Naive B cell (primary cell): Measurements from ENCODE around the gene APBB2. TPM values are rescaled to one million over a fixed set of nuclear protein-coding genes. Genes with fewer than 3 reads are reported as not detected.

Experiments used
- ATAC-seq, 2 donors: fragments of 150-1000 bp; cut with Tn5 transposase; 2 replicates each; pipeline ENCODE4 v1.10.0; 2021; ENCODE audit warnings: low read depth in 2 of 2, mild to moderate bottlenecking in 2 of 2, moderate library complexity in 2 of 2
- DNase-seq: peaks from one replicate; pipeline ENCODE4 v3.0.0; 2022
- H3K27ac Mint-ChIP-seq, 6 donors: one replicate each; pipeline ENCODE4 v1.8.0; 2020 to 2022; ENCODE audit warnings: mild to moderate bottlenecking in 6 of 6, mixed read lengths in 6 of 6, moderate library complexity in 5 of 6, inconsistent platforms in 2 of 6
- H3K27me3 Mint-ChIP-seq, 3 donors: one replicate each; pipeline ENCODE4 v1.8.0; 2021 to 2022; ENCODE audit warnings: mixed read lengths in 3 of 3, mild to moderate bottlenecking in 1 of 3
- H3K36me3 Mint-ChIP-seq, 2 donors: one replicate each; pipeline ENCODE4 v1.8.0; 2020 to 2022; ENCODE audit warnings: mixed read lengths in 2 of 2, inconsistent platforms in 1 of 2, mild to moderate bottlenecking in 1 of 2
- H3K4me1 Mint-ChIP-seq, 3 donors: one replicate each; pipeline ENCODE4 v1.8.0; 2020 to 2022; ENCODE audit warnings: mixed read lengths in 3 of 3, inconsistent platforms in 1 of 3, mild to moderate bottlenecking in 1 of 3, moderate library complexity in 1 of 3
- H3K4me3 Mint-ChIP-seq, 8 donors: one replicate each; pipeline ENCODE4 v1.8.0; 2020 to 2022; ENCODE audit warnings: mild to moderate bottlenecking in 8 of 8, mixed read lengths in 8 of 8, moderate library complexity in 8 of 8, inconsistent platforms in 2 of 8
- H3K9me3 Mint-ChIP-seq, 7 donors: one replicate each; pipeline ENCODE4 v1.8.0; 2020 to 2022; ENCODE audit warnings: mixed read lengths in 7 of 7, mild to moderate bottlenecking in 5 of 7, inconsistent platforms in 2 of 7, moderate library complexity in 1 of 7
- polyA plus RNA-seq, 6 donors: library from polyadenylated mRNA; unstranded; fragments of 300-500 nt; fragmentation: Illumina TruSeq; gene quantifications; one replicate each; pipeline ENCODE4 v1.2.3, GENCODE V29; 2021; ENCODE audit warnings: low read depth in 6 of 6

The APBB2 gene
- polyA plus RNA-seq, 6 donors from 2014 or later, result 8.6 to 23.5 (median 15.7) TPM

- Mint-ChIP-seq H3K4me1 (no peaks in the 10 kb centered on the region), H3K36me3 (no peaks in the 10 kb centered on the region), H3K27me3 (peaks cover 0 to 10% (median 10%) of the 10 kb centered on the region in 3 donors), H3K9me3 (no peaks in the 10 kb centered on the region), H3K27ac (no peak overlapping the region), H3K4me3 (no peak overlapping the region)
- DNase-seq (no peak), ATAC-seq (no peak)
Measured at GRCh38 chr4:41077628-41078027, 136.7 kb downstream of the APBB2 start.

GRCh38 chr4:41076481-41076880 is 137.9 kb downstream of the APBB2 start:
- ATAC-seq (no peak), DNase-seq (no peak)
- Mint-ChIP-seq H3K4me3 (no peak overlapping the region), H3K36me3 (no peaks in the 10 kb centered on the region), H3K9me3 (no peaks in the 10 kb centered on the region), H3K27me3 (peaks cover 0 to 10% (median 10%) of the 10 kb centered on the region in 3 donors), H3K27ac (no peak overlapping the region), H3K4me1 (no peaks in the 10 kb centered on the region)

- peaks cover 0 to 10% (median 10%) of the 10 kb centered on the region in 3 donors for H3K27me3 Mint-ChIP-seq
- no peaks in the 10 kb centered on the region for H3K36me3 Mint-ChIP-seq
- DNase-seq (no peak), ATAC-seq (no peak)
- no peaks in the 10 kb centered on the region for H3K4me1 Mint-ChIP-seq
- H3K4me3 Mint-ChIP-seq, result no peak overlapping the region
- H3K27ac Mint-ChIP-seq, result no peak overlapping the region
- no peaks in the 10 kb centered on the region for H3K9me3 Mint-ChIP-seq
Measured at GRCh38 chr4:41074215-41074614, 140.1 kb downstream of the APBB2 start.

GRCh38 chr4:41072021-41072777 is 142.1 kb downstream of the APBB2 start:
- Mint-ChIP-seq H3K4me1 (no peaks in the 10 kb centered on the region), H3K27me3 (peaks cover 0 to 10% (median 10%) of the 10 kb centered on the region in 3 donors), H3K36me3 (no peaks in the 10 kb centered on the region), H3K27ac (no peak overlapping the region), H3K9me3 (no peaks in the 10 kb centered on the region), H3K4me3 (no peak overlapping the region)
- DNase-seq (no peak), ATAC-seq (no peak)

GRCh38 chr4:41070516-41071281 is 143.6 kb downstream of the APBB2 start:
- Mint-ChIP-seq H3K4me3 (no peak overlapping the region), H3K9me3 (no peaks in the 10 kb centered on the region), H3K4me1 (no peaks in the 10 kb centered on the region), H3K27me3 (peaks cover 0 to 2% (median 2%) of the 10 kb centered on the region in 3 donors), H3K27ac (no peak overlapping the region), H3K36me3 (no peaks in the 10 kb centered on the region)
- no peak for DNase-seq
- ATAC-seq, result no peak

GRCh38 chr4:41069838-41070237 is 144.5 kb downstream of the APBB2 start:
- H3K4me3 Mint-ChIP-seq, result no peak overlapping the region
- H3K27ac Mint-ChIP-seq, result no peak overlapping the region
- no peaks in the 10 kb centered on the region for H3K4me1 Mint-ChIP-seq
- no peaks in the 10 kb centered on the region for H3K36me3 Mint-ChIP-seq
- H3K27me3 Mint-ChIP-seq, result no peaks in the 10 kb centered on the region
- ATAC-seq (no peak), DNase-seq (no peak)
- H3K9me3 Mint-ChIP-seq, result no peaks in the 10 kb centered on the region

GRCh38 chr4:41069257-41069656 is 145.1 kb downstream of the APBB2 start:
- H3K36me3 Mint-ChIP-seq, result no peaks in the 10 kb centered on the region
- H3K4me1 Mint-ChIP-seq, result no peaks in the 10 kb centered on the region
- ATAC-seq (no peak), DNase-seq (no peak)
- H3K9me3 Mint-ChIP-seq, result no peaks in the 10 kb centered on the region
- no peaks in the 10 kb centered on the region for H3K27me3 Mint-ChIP-seq
- H3K27ac Mint-ChIP-seq, result no peak overlapping the region
- H3K4me3 Mint-ChIP-seq, result no peak overlapping the region

- H3K27ac Mint-ChIP-seq, result no peak overlapping the region
- no peaks in the 10 kb centered on the region for H3K9me3 Mint-ChIP-seq
- no peaks in the 10 kb centered on the region for H3K4me1 Mint-ChIP-seq
- no peak overlapping the region for H3K4me3 Mint-ChIP-seq
- H3K27me3 Mint-ChIP-seq, result no peaks in the 10 kb centered on the region
- no peaks in the 10 kb centered on the region for H3K36me3 Mint-ChIP-seq
- no peak for ATAC-seq
- DNase-seq, result no peak
Measured at GRCh38 chr4:41067369-41067768, 147.0 kb downstream of the APBB2 start.

GRCh38 chr4:41066049-41066448 is 148.3 kb downstream of the APBB2 start:
- no peaks in the 10 kb centered on the region for H3K4me1 Mint-ChIP-seq

GRCh38 chr4:41065434-41066006 is 148.8 kb downstream of the APBB2 start:
- no peak overlapping the region for H3K4me3 Mint-ChIP-seq
- ATAC-seq (no peak), DNase-seq (no peak)
- H3K36me3 Mint-ChIP-seq, result no peaks in the 10 kb centered on the region
- no peak overlapping the region for H3K27ac Mint-ChIP-seq
- no peaks in the 10 kb centered on the region for H3K4me1 Mint-ChIP-seq
- no peaks in the 10 kb centered on the region for H3K27me3 Mint-ChIP-seq
- no peaks in the 10 kb centered on the region for H3K9me3 Mint-ChIP-seq

More at GRCh38 chr4:41066049-41066448, 148.3 kb downstream of the APBB2 start:
- Mint-ChIP-seq H3K9me3 (no peaks in the 10 kb centered on the region), H3K27ac (no peak overlapping the region), H3K27me3 (no peaks in the 10 kb centered on the region), H3K36me3 (no peaks in the 10 kb centered on the region), H3K4me3 (no peak overlapping the region)
- ATAC-seq, result no peak
- no peak for DNase-seq

GRCh38 chr4:41064953-41065352 is 149.4 kb downstream of the APBB2 start:
- peaks cover 0 to 5% (median under 1%) of the 10 kb centered on the region in 7 donors for H3K9me3 Mint-ChIP-seq
- no peaks in the 10 kb centered on the region for H3K27me3 Mint-ChIP-seq
- no peak for DNase-seq
- no peaks in the 10 kb centered on the region for H3K36me3 Mint-ChIP-seq
- no peak overlapping the region for H3K27ac Mint-ChIP-seq
- no peak overlapping the region for H3K4me3 Mint-ChIP-seq
- H3K4me1 Mint-ChIP-seq, result no peaks in the 10 kb centered on the region
- no peak for ATAC-seq

- no peak overlapping the region for H3K27ac Mint-ChIP-seq
- H3K36me3 Mint-ChIP-seq, result no peaks in the 10 kb centered on the region
- H3K27me3 Mint-ChIP-seq, result peaks cover 0 to under 1% (median under 1%) of the 10 kb centered on the region in 3 donors
- ATAC-seq (no peak), DNase-seq (no peak)
- no peak overlapping the region for H3K4me3 Mint-ChIP-seq
- peaks cover 1 to 22% (median 5%) of the 10 kb centered on the region in 7 donors for H3K9me3 Mint-ChIP-seq
- no peaks in the 10 kb centered on the region for H3K4me1 Mint-ChIP-seq
Measured at GRCh38 chr4:41061482-41062185, 152.7 kb downstream of the APBB2 start.
